ENCODE results near the gene VWA3B.

Gene VWA3B

DNA sequence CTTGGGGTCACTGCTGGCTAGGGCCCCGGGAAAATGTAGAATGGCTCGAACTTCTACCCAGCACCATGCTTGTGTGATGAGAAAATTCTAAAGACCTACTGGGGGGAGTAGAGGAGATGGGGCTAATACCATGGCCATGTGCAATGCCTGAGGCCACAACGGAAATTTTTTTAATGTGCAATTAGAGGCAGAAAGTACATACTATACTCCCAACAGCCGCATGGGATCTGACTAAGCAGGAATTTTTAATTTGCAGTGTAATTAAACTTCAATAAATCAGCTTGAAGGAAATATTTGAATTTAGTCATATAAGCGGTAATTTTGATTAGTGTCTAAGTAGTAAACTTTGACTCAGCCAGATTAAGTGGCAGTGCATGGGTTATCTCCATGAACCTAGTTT is 206.1 kb downstream of the VWA3B start:
- Histone ChIP-seq H3K36me3 (no peaks in the 10 kb centered on the region), H3K4me1 (ENCODE audit: control insufficient read depth in 1 of 2, insufficient read depth in 1 of 2, low read depth in 1 of 2, low read length in 1 of 2) (no peaks in the 10 kb centered on the region), H3K27me3 (peaks cover 24% of the 10 kb centered on the region), H3K27ac (no peak overlapping the region), H3K4me3 (ENCODE audit: low read depth in 1 of 2, low read length in 1 of 2) (no peak overlapping the region), H3K9me3 (peaks cover 3% of the 10 kb centered on the region)
- TF ChIP-seq, protein P1, sequence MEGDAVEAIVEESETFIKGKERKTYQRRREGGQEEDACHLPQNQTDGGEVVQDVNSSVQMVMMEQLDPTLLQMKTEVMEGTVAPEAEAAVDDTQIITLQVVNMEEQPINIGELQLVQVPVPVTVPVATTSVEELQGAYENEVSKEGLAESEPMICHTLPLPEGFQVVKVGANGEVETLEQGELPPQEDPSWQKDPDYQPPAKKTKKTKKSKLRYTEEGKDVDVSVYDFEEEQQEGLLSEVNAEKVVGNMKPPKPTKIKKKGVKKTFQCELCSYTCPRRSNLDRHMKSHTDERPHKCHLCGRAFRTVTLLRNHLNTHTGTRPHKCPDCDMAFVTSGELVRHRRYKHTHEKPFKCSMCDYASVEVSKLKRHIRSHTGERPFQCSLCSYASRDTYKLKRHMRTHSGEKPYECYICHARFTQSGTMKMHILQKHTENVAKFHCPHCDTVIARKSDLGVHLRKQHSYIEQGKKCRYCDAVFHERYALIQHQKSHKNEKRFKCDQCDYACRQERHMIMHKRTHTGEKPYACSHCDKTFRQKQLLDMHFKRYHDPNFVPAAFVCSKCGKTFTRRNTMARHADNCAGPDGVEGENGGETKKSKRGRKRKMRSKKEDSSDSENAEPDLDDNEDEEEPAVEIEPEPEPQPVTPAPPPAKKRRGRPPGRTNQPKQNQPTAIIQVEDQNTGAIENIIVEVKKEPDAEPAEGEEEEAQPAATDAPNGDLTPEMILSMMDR (IDR thresholded peaks at IDR 0.05) = no peak

DNA sequence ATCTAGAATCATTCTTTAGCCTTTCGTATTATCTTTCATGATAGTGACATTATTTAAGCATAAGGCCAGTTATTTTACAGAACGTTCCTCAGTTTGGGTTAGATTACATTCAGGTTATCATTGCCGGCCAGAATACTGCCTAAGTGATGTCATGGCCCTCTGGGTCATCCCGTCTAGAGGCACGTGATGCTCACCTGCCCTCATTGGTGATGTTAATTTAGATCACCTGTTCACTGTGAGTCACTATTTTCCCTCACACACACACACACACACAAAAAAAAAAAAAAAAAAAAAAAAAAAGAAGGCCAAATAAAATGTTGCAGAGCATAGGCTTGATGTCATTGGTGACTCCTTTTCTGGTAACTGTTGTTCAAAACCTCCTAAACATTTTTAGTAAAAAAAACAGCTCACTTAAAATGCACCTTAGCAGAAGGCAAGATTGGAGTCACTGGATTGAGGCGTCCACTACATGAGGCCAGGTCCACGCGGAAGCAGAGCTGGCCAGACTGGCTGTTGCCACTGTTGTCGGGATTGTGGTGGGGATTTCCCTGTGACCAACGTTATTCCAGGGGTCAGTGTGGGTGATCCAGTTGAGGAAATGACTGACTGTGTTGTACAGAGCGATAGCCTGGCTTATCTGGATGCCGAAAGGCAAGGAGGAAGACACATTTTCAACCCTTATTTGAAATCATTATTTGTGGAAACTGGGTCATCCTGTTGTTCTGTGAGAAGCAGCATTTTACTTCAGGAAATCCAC is 207.1 kb downstream of the VWA3B start:
- TF ChIP-seq, protein P1 (IDR thresholded peaks at IDR 0.05) = no peak
- H3K9me3 ChIP-seq = peaks cover 3% of the 10 kb centered on the region
- H3K4me1 ChIP-seq (ENCODE audit: control insufficient read depth in 1 of 2, insufficient read depth in 1 of 2, low read depth in 1 of 2, low read length in 1 of 2) = no peaks in the 10 kb centered on the region
- H3K36me3 ChIP-seq = no peaks in the 10 kb centered on the region
- H3K4me3 ChIP-seq (ENCODE audit: low read depth in 1 of 2, low read length in 1 of 2) = no peak overlapping the region
- no peak overlapping the region for H3K27ac ChIP-seq
- peaks cover 27% of the 10 kb centered on the region for H3K27me3 ChIP-seq

DNA sequence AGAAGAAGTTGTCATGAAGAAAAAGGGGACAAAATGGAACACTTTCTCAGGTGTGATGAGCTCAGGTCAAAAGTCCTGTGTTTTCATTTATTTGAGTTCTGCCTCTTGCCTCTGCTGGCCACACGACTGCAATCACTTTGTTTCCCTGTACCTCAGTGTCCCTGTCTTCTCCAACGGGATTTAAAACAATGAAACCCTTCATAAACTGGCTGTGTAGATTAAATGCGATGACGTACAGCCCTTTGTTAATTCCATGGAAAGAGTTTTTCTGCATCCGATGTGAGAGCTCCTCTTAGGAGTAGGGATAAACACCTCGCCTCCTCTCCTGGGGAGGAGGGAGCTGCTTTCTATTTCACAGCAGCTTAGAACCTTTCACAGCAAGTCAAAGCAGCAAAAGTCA is 207.7 kb downstream of the VWA3B start:
- Histone ChIP-seq H3K27ac (no peak overlapping the region), H3K4me1 (ENCODE audit: control insufficient read depth in 1 of 2, insufficient read depth in 1 of 2, low read depth in 1 of 2, low read length in 1 of 2) (no peaks in the 10 kb centered on the region), H3K36me3 (no peaks in the 10 kb centered on the region), H3K4me3 (ENCODE audit: low read depth in 1 of 2, low read length in 1 of 2) (no peak overlapping the region), H3K27me3 (peaks cover 33% of the 10 kb centered on the region), H3K9me3 (peaks cover 3% of the 10 kb centered on the region)
- TF ChIP-seq, protein P1 (IDR thresholded peaks at IDR 0.05) = no peak

DNA sequence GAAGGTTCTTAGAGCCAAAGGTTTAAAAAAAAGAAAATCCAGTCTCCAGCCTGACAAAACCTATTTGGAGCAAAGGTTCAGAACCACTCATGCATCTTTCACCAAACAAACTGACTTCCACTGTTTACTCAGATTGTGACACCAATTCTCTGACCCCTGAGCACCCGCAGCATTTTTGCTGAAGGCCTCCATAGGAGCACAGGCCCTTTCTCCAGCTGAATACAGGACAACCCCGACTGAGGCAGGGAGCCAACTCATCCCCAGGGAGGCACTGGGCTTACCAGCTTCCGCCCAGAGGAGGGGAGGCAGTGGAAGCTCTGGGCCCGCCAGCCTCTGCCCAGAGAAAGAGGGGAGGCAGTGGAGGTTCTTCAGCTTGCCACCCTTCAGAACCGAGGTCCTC is 208.3 kb downstream of the VWA3B start:
- no peaks in the 10 kb centered on the region for H3K4me1 ChIP-seq (ENCODE audit: control insufficient read depth in 1 of 2, insufficient read depth in 1 of 2, low read depth in 1 of 2, low read length in 1 of 2)
- H3K36me3 ChIP-seq = no peaks in the 10 kb centered on the region
- no peak overlapping the region for H3K27ac ChIP-seq
- H3K4me3 ChIP-seq (ENCODE audit: low read depth in 1 of 2, low read length in 1 of 2) = no peak overlapping the region
- TF ChIP-seq, protein P1 (IDR thresholded peaks at IDR 0.05) = no peak
- peaks cover 38% of the 10 kb centered on the region for H3K27me3 ChIP-seq
- no peaks in the 10 kb centered on the region for H3K9me3 ChIP-seq

DNA sequence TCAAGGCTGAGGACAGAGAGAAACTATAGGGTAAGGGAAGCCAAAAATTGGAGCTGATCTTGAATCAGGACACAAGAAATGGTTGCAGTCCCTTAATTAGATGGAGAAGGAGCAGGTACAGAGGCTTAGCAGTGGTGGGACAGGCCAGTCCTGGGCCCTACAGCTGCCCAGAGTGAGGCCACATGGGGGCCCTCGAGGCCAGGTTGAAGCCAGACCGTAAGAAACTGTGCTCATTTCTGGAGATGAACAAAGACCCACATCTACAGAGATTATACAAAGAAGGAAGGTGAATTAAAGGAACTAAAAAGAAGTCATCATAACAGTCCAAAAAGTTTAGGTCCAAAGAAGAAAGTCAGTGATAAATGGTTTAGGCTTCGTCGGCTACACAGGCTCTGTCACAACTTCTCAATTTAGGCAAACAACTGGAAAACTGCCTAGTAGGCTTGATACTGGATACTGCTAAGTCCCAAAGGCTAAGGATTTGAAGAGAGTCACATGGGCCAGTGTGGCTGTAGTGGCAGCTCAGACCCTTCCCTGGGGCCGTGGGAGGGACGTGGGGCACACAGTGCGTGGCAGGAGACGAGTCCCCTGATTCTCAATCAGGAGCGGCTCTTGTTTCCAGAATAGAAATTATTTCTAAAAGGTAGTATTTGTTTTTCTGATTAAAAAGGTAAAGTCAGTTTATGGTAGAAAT is 208.9 kb downstream of the VWA3B start:
- Histone ChIP-seq H3K4me3 (ENCODE audit: low read depth in 1 of 2, low read length in 1 of 2) (no peak overlapping the region), H3K27ac (no peak overlapping the region), H3K27me3 (peaks cover 43% of the 10 kb centered on the region), H3K36me3 (no peaks in the 10 kb centered on the region), H3K9me3 (no peaks in the 10 kb centered on the region), H3K4me1 (ENCODE audit: control insufficient read depth in 1 of 2, insufficient read depth in 1 of 2, low read depth in 1 of 2, low read length in 1 of 2) (no peaks in the 10 kb centered on the region)
- TF ChIP-seq, protein P1 (IDR thresholded peaks at IDR 0.05) = no peak

Measured in neutrophil (primary cell).